ENCODE measurements around the gene OR5P2.

DNA sequence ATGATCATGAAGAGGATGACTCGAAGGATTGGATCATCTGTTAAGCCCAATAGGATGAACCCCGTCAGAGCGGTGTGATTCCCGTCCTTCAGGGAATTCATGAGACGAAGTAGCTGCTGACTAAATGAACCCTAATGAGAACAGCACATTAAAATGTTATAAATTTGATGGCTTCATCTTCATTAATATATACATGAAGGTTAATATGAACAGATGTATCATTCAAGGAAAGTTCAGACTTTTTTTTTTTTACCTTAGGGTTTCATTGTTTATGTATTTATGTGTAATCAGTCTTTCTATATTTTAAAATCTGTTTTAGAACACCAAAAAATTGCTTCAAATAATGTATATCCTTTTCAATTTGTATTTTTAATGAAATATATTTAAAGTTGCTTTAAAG, at the start of gene OR5P2:
- TF ChIP-seq CTCF (IDR thresholded peaks at IDR 0.05) (no peak), POLR2A (IDR thresholded peaks at IDR 0.05) (no peak)
